ENCODE measurements around the gene LARP1.
"Not testable (repeated sequence)": the region's sequence is repeated elsewhere in the genome, so short reads cannot be mapped to it uniquely, and the experiment has no call there.

GRCh38 chr5:154832804-154833203, 77.6 kb downstream of the LARP1 start:
- TF ChIP-seq CTCF, POLR2AphosphoS5, POLR2A (IDR thresholded peaks at IDR 0.05): not testable (repeated sequence)

Data from prostate gland (tissue), 2 donors.